ENCODE data around the gene DAD1.

DNA sequence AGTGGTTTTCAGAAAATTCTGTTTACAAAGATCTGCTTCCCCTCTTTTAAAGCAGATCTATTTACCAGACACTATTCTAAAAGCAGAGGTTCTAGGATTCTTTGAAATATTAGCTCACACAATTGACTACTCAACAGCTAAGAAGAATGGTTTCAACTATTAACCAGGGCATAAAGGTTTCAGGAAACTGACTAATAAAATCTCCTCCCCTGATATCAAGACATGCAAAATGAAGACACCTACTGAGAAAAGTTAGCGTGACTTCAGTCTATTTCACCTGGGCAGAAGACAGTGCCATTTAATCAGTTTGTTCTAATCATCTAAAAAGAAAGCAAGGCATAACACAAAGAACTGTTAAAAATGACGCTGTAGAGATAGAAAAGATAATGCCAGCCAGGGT lies 22.2 kb downstream of the DAD1 start:
- no peak for TF ChIP-seq POLR2A (IDR thresholded peaks at IDR 0.05)
- TF ChIP-seq CTCF (IDR thresholded peaks at IDR 0.05): no peak
